Rectal smooth muscle tissue (tissue), 1 donor: ENCODE measurements around the gene KLLN.
A peak's percentile ranks its signal among the peaks of the same experiment; 100 is the strongest.
"Not testable (repeated sequence)": the region's sequence is repeated elsewhere in the genome, so short reads cannot be mapped to it uniquely, and the experiment has no call there.

Experiments used
- H3K27ac ChIP-seq: one replicate; pipeline ENCODE4 v1.7.0; 2013; ENCODE audit warnings: low read depth, low read length, inconsistent platforms
- H3K27me3 ChIP-seq: one replicate; pipeline ENCODE4 v1.7.0; 2013; ENCODE audit warnings: low read length; ENCODE audit not compliant: control insufficient read depth, insufficient read depth
- H3K36me3 ChIP-seq: one replicate; pipeline ENCODE4 v1.7.0; 2013; ENCODE audit warnings: low read length; ENCODE audit not compliant: control insufficient read depth, insufficient read depth
- H3K4me1 ChIP-seq: one replicate; pipeline ENCODE4 v1.7.0; 2013; ENCODE audit warnings: low read length; ENCODE audit not compliant: control insufficient read depth, insufficient read depth
- H3K4me3 ChIP-seq: one replicate; pipeline ENCODE4 v1.7.0; 2013; ENCODE audit warnings: low read length
- H3K9ac ChIP-seq: one replicate; pipeline ENCODE4 v1.7.0; 2013; ENCODE audit warnings: low read length

KLLN gene

DNA sequence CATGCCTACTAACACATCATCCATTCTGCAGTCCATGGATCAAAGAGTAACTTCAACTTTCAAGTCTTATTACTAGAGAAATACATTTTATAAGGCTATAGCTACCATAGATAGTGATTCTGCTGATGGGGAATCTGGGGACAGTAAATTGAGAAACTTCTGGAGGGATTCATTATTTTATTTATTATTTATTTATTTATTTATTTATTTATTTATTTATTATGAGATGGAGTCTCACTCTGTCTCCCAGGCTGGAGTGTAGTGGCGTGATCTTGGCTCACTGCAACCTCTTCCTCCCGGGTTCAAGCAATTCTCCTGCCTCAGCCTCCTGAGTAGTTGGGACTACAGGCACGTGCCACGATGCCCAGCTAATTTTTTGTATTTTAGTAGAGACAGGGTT is 34.3 kb downstream of the KLLN start:
- not testable (repeated sequence) for H3K4me3 ChIP-seq, H3K4me1 ChIP-seq, H3K27me3 ChIP-seq, H3K9ac ChIP-seq, H3K27ac ChIP-seq, H3K36me3 ChIP-seq

DNA sequence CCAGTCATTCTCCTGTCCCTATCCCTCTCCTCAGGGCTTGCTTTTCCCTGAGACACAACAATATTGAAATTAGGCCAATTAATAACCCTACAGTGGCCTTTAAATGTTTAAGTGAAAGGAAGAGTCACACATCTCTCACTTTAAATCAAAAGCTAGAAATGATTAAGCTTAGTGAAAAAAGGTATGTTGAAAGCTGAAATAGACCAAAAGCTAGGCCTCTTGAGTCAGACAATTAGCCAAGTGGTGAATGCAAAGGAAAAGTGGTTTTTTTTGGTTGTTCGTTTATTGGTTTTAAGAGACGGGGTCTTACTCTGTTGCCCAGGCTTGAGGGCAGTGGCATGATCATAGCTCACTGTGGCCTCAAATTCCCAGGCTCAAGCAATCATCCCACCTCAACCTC is 35.7 kb downstream of the KLLN start:
- no peak overlapping the region for H3K27ac ChIP-seq
- no peak overlapping the region for H3K9ac ChIP-seq
- no peak overlapping the region for H3K4me3 ChIP-seq
- no peaks in the 10 kb centered on the region for H3K4me1 ChIP-seq
- no peaks in the 10 kb centered on the region for H3K27me3 ChIP-seq
- no peaks in the 10 kb centered on the region for H3K36me3 ChIP-seq

DNA sequence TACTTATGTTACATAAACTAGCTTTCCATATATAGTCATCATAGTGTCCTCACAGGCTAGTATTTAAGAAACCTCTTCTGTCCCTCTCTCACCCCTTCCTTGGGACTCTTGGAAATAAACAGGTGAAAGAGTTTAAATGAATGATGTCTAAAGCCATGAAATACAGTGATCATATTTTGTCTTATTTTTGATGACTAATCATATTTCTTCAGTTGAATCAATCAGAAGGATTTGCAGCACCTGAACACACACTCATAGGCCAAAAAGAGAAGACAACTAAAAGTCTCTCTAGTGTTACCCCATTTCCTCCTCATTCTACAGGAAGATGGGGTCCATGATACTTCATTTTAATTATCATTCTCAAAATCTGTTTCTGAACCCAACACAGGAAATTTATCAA is 36.7 kb downstream of the KLLN start:
- no peaks in the 10 kb centered on the region for H3K27me3 ChIP-seq
- no peak overlapping the region for H3K9ac ChIP-seq
- H3K4me3 ChIP-seq = no peak overlapping the region
- no peaks in the 10 kb centered on the region for H3K36me3 ChIP-seq
- H3K27ac ChIP-seq = no peak overlapping the region
- H3K4me1 ChIP-seq = no peaks in the 10 kb centered on the region

DNA sequence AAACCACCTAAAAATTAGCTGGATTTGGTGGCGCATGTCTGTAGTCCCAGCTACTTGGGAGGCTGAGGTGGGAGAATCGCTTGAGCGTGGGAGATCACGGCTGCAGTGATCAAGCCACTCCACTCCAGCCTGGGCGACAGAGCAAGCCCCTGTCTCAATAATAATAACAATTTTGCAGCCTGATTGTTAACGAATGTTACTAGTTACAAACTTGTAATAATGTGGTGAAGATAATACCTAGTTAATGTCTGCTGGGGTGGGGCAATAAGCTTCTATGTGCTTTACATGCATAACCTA is 44.1 kb downstream of the KLLN start:
- Histone ChIP-seq H3K36me3 (no peaks in the 10 kb centered on the region), H3K4me1 (peaks cover 5% of the 10 kb centered on the region), H3K4me3 (no peak overlapping the region), H3K27me3 (no peaks in the 10 kb centered on the region), H3K9ac (no peak overlapping the region), H3K27ac (no peak overlapping the region)

DNA sequence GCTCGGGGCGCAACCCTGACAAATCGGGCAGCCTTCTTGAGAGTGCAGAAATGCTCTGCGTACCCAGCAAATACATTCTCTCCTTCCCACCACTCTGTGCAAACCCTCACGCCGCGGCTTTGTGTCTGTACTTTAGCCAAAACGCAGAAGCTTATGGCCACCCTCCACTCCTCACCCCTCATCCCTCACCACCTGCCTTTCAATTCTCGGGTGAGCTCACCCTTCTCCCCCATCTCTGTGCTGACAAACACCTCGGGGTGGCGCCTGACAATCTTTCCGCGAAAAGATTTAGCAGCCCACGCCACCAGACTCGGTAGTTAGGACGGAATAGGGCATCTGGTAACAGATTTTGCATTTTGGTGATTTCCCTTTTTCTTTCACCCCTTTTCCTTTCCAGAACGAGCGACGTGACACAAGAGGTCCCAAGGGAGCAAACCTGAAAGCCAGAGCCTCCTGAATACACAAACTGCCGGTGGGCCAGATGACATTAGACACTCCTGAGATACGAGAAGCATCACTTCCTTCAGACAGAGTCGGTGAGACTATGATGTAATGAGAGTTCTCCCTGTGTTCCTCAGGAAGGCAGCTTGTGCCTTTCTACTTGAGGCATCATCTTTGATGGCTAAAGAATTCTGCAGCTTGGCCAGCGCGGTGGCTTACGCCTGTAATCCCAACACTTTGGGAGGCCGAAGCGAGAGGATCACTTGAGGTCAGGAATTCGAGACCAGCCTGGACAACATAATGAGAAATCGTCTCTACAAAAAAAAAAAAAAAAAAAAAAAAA is 44.6 kb downstream of the KLLN start:
- H3K4me3 ChIP-seq = peak overlapping the region; percentile 90
- no peaks in the 10 kb centered on the region for H3K36me3 ChIP-seq
- peak overlapping the region; percentile 86 for H3K27ac ChIP-seq
- peak overlapping the region; percentile 81 for H3K9ac ChIP-seq
- H3K4me1 ChIP-seq = peaks cover 5% of the 10 kb centered on the region
- no peaks in the 10 kb centered on the region for H3K27me3 ChIP-seq

DNA sequence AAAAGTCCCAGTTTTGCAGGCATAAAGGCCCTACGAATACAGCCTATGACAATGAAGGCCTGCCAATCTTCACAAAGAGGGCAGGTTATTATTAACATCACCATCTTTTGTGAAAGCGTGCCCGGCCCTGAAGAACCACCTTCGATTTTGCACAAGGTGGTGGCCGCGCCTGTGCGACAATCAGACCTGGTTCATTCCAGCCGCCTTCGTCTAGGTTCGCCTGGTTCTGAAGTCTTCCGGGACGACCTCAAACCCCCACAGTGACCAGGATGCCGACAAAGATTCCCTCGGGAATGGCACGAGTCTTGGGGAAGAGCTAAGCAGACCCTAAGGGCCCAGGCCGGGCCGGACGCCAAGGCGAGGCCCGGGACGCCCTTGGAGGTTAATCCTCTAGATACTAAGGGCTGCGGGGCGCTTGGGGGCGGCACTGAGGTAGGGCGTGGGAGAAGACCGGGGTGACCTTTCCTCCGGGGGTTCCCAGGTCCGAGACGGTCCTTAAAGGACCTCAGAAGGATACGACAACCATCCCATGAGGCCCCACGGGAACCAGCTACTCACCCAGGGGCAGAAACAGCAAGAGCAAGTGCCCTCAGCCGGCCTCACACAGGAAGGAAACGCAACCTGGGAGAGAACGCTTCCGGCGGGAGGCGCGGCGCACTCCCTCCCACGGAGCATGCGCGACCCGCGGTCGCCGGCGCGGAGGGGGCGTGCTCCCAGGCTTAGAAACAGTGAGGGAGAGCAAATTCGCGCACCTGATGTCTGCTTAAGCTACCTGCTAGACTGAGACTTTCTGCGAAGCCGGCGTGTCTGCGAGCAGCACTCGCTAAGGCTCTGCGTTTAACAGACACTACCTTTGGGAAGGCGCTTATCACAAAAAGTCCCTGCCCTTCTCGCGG is 45.5 kb downstream of the KLLN start, which contains the start of gene ATAD1:
ATAD1 (minus strand) TSS at position 618 of the 896 bp plus-strand sequence. CDS start 3,627 bp downstream, outside the sequence.
- Histone ChIP-seq H3K36me3 (no peaks in the 10 kb centered on the region), H3K9ac (peak within 1 kb of the TSS; percentile 81), H3K4me1 (peaks cover 5% of the 10 kb centered on the region), H3K27me3 (no peaks in the 10 kb centered on the region), H3K27ac (peak within 1 kb of the TSS; percentile 86), H3K4me3 (peak within 1 kb of the TSS; percentile 90)

DNA sequence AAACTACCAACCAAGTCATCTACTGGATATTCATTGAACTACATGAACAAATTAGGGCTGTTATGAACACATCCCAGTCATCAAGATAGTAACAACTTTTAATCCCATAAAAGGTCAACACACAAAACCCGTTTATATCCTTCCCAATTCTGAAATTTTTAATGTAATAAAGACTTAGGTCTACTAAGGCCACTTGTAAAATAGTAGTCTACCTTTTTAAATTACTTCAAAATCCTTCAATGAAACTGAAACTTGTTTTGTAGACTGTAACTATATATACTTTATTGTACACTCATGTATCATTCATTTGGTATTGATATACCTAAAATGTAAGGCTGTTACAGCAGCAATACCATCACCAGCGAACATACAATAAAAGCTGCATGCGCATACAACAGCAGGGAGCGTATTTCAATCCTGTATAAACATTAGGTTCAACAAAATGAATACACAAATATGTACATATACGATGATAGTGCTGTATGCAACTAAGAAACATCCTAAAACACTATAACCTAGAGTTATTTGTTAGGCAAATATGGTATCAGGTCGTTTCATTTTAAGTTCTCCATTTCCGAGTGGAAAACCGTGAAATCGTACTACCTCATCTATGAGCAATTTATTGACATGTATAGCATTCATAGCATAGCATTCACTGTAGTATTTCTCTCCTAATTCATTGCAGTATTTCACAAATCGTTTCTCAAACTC is 46.3 kb downstream of the KLLN start:
- H3K36me3 ChIP-seq = no peaks in the 10 kb centered on the region
- H3K9ac ChIP-seq = peak overlapping the region; percentile 81
- peak overlapping the region; percentile 90 for H3K4me3 ChIP-seq
- peaks cover 5% of the 10 kb centered on the region for H3K4me1 ChIP-seq
- no peaks in the 10 kb centered on the region for H3K27me3 ChIP-seq
- H3K27ac ChIP-seq = peak overlapping the region; percentile 86

DNA sequence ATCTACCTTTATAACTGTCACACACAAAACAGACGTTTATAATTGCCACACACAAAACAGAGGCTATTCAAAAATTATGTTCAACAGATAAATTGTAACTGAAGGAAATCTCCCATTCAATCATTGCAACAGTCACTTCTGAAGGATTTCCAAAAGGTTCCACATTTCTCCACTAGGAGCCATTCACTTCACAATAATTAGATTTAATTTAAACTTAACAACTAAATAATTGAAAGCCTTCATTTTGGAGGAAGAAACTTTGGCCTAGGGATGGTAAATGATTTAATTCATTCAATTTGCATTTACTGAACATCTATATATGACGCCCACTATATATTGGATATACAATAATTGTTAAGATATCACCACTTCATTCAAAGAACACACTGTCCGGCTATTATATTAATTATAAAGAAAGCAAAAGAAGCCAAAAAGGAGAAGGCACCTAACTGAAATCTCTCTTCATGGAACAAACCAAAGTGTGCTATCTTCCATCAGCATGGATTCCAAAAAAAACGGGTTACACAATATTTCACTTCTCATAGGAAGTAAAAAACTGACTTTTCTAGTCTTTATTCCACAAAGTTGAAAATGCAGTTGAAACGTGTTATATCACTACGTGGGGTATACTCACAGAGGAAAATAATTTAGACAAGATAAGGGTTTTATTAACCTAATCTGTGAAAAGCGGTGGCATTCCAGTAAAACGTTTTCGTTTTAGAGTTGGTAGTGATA is 47.0 kb downstream of the KLLN start:
- Histone ChIP-seq H3K9ac (no peak overlapping the region), H3K27ac (no peak overlapping the region), H3K4me1 (peaks cover 5% of the 10 kb centered on the region), H3K36me3 (peaks cover 2% of the 10 kb centered on the region), H3K27me3 (no peaks in the 10 kb centered on the region), H3K4me3 (peak overlapping the region; percentile 0)
